HepG2 (cell line): ENCODE results near the gene PARVB.

ENCODE experiments used
- AHR ChIP-seq: IDR thresholded peaks from 2 replicates; pipeline ENCODE4 v1.6.1; 2018; ENCODE audit warnings: missing genetic modification reagents, missing compliant biosample characterization
- ELF1 ChIP-seq: sonication (generic); formaldehyde crosslinking; IDR thresholded peaks from 2 replicates; pipeline ENCODE4 v1.4.0; 2020; ENCODE audit warnings: missing genetic modification reagents
- FIP1L1 ChIP-seq: fragments of 200-400 bp; formaldehyde crosslinking; IDR thresholded peaks from 2 replicates; pipeline ENCODE4 v1.6.1; 2018; ENCODE audit warnings: low read depth, mild to moderate bottlenecking, low read length, moderate library complexity, borderline replicate concordance; ENCODE audit not compliant: insufficient read depth
- HCFC1 ChIP-seq: fragments of 150-350 bp; IDR thresholded peaks from 2 replicates; pipeline ENCODE4 v1.6.1; 2014; ENCODE audit warnings: low read depth, low read length
- MEIS1 ChIP-seq: sonication (generic); formaldehyde crosslinking; IDR thresholded peaks from 2 replicates; pipeline ENCODE4 v1.9.0; 2021; ENCODE audit warnings: mild to moderate bottlenecking, missing genetic modification reagents, moderate library complexity, borderline replicate concordance
- NR3C1 ChIP-seq: sonication (generic); formaldehyde crosslinking; IDR thresholded peaks from 2 replicates; pipeline ENCODE4 v1.4.0; 2020; ENCODE audit warnings: missing genetic modification reagents
- PLRG1 ChIP-seq: fragments of 450-650 bp; conservative IDR thresholded peaks from 2 replicates; pipeline ENCODE4 v1.6.1; 2016
- POLR2A ChIP-seq, 2 experiments: IDR thresholded peaks; 2 replicates each; pipeline ENCODE4 v1.6.1; 2011; ENCODE audit warnings: low read depth in 2 of 2, low read length in 2 of 2, mild to moderate bottlenecking in 1 of 2, moderate library complexity in 1 of 2; ENCODE audit not compliant: insufficient read depth in 1 of 2
- RBM39 ChIP-seq: fragments of 200-400 bp; formaldehyde crosslinking; IDR thresholded peaks from one replicate; pipeline ENCODE4 v1.6.1; 2018; ENCODE audit warnings: antibody characterized with exemption, mild to moderate bottlenecking, low read depth, low read length; ENCODE audit not compliant: poor library complexity, severe bottlenecking
- ZNF354B ChIP-seq: sonication (generic); formaldehyde crosslinking; IDR thresholded peaks from 2 replicates; pipeline ENCODE4 v1.8.0; 2022; ENCODE audit warnings: mild to moderate bottlenecking, missing genetic modification reagents
- ZNF556 ChIP-seq: sonication (generic); formaldehyde crosslinking; IDR thresholded peaks from 2 replicates; pipeline ENCODE4 v1.4.0; 2020; ENCODE audit warnings: mild to moderate bottlenecking, missing genetic modification reagents, borderline replicate concordance
- ZSCAN12 ChIP-seq: sonication (generic); formaldehyde crosslinking; IDR thresholded peaks from 2 replicates; pipeline ENCODE4 v1.9.0; 2021; ENCODE audit warnings: mild to moderate bottlenecking, missing genetic modification reagents
- ZZZ3 ChIP-seq: sonication (generic); formaldehyde crosslinking; IDR thresholded peaks from 2 replicates; pipeline ENCODE4 v1.4.0; 2020; ENCODE audit warnings: missing genetic modification reagents, mild to moderate bottlenecking, borderline replicate concordance
- TF ChIP-seq, protein P1 (sequence below): sonication (generic); formaldehyde crosslinking; IDR thresholded peaks from 2 replicates; pipeline ENCODE4 v1.5.0; 2020; ENCODE audit warnings: mild to moderate bottlenecking, missing genetic modification reagents

DNA sequence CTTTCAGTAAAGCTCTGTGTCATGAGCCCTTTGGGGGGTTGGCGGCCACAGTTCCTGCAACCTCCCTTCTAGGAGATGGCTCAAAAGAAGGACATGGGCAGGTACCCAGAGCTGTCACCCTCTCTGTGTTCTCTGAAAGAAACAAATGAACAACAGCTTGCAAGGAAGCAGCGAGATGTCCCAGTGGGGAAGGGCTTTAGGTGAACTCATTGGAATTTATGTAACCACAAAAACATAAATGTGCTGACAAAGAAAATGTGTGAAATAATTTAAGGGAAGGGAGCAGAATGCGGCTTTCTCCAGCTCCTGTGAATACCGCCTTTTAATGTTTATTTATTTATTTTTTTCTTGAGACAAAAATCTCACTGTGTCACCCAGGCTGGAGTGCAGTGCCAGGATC, 159.9 kb downstream of the PARVB start:
- TF ChIP-seq, protein P1, sequence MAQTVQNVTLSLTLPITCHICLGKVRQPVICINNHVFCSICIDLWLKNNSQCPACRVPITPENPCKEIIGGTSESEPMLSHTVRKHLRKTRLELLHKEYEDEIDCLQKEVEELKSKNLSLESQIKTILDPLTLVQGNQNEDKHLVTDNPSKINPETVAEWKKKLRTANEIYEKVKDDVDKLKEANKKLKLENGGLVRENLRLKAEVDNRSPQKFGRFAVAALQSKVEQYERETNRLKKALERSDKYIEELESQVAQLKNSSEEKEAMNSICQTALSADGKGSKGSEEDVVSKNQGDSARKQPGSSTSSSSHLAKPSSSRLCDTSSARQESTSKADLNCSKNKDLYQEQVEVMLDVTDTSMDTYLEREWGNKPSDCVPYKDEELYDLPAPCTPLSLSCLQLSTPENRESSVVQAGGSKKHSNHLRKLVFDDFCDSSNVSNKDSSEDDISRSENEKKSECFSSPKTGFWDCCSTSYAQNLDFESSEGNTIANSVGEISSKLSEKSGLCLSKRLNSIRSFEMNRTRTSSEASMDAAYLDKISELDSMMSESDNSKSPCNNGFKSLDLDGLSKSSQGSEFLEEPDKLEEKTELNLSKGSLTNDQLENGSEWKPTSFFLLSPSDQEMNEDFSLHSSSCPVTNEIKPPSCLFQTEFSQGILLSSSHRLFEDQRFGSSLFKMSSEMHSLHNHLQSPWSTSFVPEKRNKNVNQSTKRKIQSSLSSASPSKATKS (CRISPR knock-in tag), result no peak
- TF ChIP-seq ZNF354B (CRISPR knock-in tag), result no peak
- TF ChIP-seq ZSCAN12 (CRISPR knock-in tag), result no peak
- no peak for TF ChIP-seq POLR2A (IDR thresholded peaks at IDR 0.05; ENCODE audit: insufficient read depth in 1 of 2, low read depth in 2 of 2, low read length in 2 of 2)
- TF ChIP-seq HCFC1, result no peak
- TF ChIP-seq PLRG1, result no peak
- TF ChIP-seq ZNF556 (CRISPR knock-in tag), result no peak
- no peak for TF ChIP-seq ELF1
- TF ChIP-seq ZZZ3 (CRISPR knock-in tag), result no peak
- no peak for TF ChIP-seq MEIS1 (CRISPR knock-in tag)
- no peak for TF ChIP-seq AHR
- TF ChIP-seq RBM39, result no peak
- TF ChIP-seq NR3C1, result no peak
- TF ChIP-seq FIP1L1, result no peak
